ENCODE measurements around the gene TMEM151B.
A peak's percentile ranks its signal among the peaks of the same experiment; 100 is the strongest.
"Not testable (repeated sequence)": the region's sequence is repeated elsewhere in the genome, so short reads cannot be mapped to it uniquely, and the experiment has no call there.

The TMEM151B gene

GRCh38 chr6:44339763-44340625 lies 69.7 kb downstream of the TMEM151B start:
- peak; percentile 14 for DNase-seq

GRCh38 chr6:44341095-44341890 lies 71.0 kb downstream of the TMEM151B start:
- DNase-seq: no peak

- no peak for DNase-seq
Measured at GRCh38 chr6:44342052-44342451, 71.8 kb downstream of the TMEM151B start.

GRCh38 chr6:44342489-44342888 lies 72.2 kb downstream of the TMEM151B start, which contains the start of gene SPATS1:
SPATS1 (plus strand) TSS chr6:44342650; CDS start chr6:44343096, 446 bp downstream.
- no peak for DNase-seq

- not testable (repeated sequence) for DNase-seq
Measured at GRCh38 chr6:44346818-44347217, 76.6 kb downstream of the TMEM151B start.

GRCh38 chr6:44349904-44350649 lies 79.8 kb downstream of the TMEM151B start:
- no peak for DNase-seq

GRCh38 chr6:44350650-44350994 lies 80.4 kb downstream of the TMEM151B start:
- DNase-seq: not testable (repeated sequence)

- DNase-seq: no peak
Measured at GRCh38 chr6:44352259-44352658, 82.0 kb downstream of the TMEM151B start.

GRCh38 chr6:44353336-44353735 lies 83.1 kb downstream of the TMEM151B start:
- no peak for DNase-seq

GRCh38 chr6:44355640-44356039 lies 85.4 kb downstream of the TMEM151B start:
- no peak for DNase-seq

GRCh38 chr6:44356487-44356886 lies 86.2 kb downstream of the TMEM151B start:
- no peak for DNase-seq
